ENCODE results near the gene ZFP69. TPM values are rescaled to one million over a fixed set of nuclear protein-coding genes. Genes with fewer than 3 reads are reported as not detected.

The ZFP69 gene
- total RNA-seq, 1 donor = 4.7 TPM

DNA sequence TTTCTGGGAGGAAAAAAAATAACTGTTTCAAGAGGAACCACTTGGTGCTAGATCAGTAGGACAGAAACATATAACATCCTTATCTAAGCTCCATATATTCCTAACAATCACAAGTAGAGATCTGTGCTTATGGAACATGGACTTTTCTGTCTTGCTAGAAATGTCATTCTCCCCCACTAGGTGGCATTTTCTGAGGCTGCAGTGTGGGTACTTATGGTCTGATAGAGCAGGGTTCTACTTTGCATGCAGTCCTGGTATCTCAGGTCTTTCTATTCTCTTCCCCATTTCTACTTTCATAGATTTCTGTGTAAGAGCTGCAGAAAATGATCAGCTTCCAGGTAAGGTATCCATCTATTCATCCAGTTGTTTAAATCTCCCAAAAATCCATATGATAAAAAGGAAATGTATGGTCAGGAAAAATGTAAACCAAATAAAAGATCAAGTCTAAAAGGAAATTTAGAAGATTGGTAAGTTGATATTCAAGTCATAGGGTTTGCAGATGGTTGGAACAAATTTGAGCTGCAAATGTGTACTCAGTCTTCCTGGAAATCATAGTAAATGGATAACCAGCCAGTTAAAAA, 55.8 kb downstream of the ZFP69 start:
- peak; percentile 48 for DNase-seq (ENCODE audit: low read depth)
- TF ChIP-seq, protein P1, sequence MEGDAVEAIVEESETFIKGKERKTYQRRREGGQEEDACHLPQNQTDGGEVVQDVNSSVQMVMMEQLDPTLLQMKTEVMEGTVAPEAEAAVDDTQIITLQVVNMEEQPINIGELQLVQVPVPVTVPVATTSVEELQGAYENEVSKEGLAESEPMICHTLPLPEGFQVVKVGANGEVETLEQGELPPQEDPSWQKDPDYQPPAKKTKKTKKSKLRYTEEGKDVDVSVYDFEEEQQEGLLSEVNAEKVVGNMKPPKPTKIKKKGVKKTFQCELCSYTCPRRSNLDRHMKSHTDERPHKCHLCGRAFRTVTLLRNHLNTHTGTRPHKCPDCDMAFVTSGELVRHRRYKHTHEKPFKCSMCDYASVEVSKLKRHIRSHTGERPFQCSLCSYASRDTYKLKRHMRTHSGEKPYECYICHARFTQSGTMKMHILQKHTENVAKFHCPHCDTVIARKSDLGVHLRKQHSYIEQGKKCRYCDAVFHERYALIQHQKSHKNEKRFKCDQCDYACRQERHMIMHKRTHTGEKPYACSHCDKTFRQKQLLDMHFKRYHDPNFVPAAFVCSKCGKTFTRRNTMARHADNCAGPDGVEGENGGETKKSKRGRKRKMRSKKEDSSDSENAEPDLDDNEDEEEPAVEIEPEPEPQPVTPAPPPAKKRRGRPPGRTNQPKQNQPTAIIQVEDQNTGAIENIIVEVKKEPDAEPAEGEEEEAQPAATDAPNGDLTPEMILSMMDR (IDR thresholded peaks at IDR 0.05; ENCODE audit: insufficient read depth, low read depth, low read length) = peak; percentile 79
- no peak overlapping the region for H3K4me3 ChIP-seq (ENCODE audit: low read depth, low read length)

DNA sequence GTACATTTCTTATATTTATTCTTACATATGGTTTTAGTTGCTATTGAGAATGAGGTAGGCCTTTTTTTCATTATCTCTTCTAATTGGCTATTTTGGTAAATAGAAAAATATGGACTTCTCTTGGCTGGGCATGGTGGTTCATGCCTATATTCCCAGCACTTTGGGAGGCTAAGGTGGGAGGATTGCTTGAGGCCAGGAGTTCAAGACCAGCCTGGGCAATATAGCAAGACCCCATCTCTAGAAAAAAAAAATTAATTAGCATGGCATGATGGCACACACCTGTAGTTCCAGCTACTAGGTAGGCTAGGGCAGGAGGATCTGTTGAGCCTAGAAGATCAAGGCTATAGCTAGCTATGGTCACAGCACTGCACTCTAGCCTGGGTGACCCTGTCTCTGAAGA, 57.5 kb downstream of the ZFP69 start:
- DNase-seq (ENCODE audit: low read depth) = no peak
- no peak overlapping the region for H3K4me3 ChIP-seq (ENCODE audit: low read depth, low read length)
- TF ChIP-seq, protein P1 (IDR thresholded peaks at IDR 0.05; ENCODE audit: insufficient read depth, low read depth, low read length) = no peak

DNA sequence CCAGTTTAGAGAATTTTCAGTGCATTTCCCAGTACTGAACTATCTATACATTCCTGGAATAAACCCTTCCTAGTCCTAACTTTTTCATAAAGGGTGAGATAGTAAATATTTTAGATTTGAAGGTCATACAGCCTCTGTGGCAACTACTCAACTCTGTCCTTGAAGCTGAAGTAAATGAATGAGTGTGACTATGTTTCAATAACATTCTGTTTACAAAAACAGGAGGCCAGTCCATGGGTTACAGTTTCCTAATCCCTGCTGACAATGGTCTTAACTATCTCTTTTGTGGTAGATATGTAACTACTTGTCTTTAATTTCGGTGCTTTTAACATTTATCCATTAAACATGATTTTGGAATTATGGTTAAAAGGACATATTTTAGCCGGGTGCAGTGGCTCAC, 58.6 kb downstream of the ZFP69 start:
- TF ChIP-seq, protein P1 (IDR thresholded peaks at IDR 0.05; ENCODE audit: insufficient read depth, low read depth, low read length) = no peak
- H3K4me3 ChIP-seq (ENCODE audit: low read depth, low read length) = no peak overlapping the region
- DNase-seq (ENCODE audit: low read depth) = peak; percentile 10

DNA sequence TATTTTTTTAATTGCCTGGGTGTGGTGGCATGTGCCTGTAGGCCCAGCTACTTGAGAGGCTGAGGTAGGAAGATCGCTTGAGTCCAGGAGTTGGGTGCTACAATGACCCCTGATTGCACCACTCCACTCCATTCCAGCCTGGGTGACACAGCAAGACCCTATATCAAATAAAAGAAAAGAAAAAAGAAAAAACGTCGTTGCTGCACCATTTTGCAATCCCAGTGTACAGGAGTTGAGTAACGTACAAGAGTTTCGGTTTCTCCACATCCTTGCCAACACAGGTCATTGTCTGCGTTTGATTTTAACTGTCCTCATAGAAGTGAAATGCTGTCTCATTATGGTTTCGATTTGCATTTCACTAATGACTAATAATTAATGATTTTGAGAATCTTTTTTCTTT, 62.2 kb downstream of the ZFP69 start:
- DNase-seq (ENCODE audit: low read depth) = no peak
- no peak overlapping the region for H3K4me3 ChIP-seq (ENCODE audit: low read depth, low read length)
- TF ChIP-seq, protein P1 (IDR thresholded peaks at IDR 0.05; ENCODE audit: insufficient read depth, low read depth, low read length) = no peak

Other genes with a start within 250 kb of the ZFP69 start
- gene TMCO2, start 229.4 kb upstream of the ZFP69 start, total RNA-seq = not detected in 2 replicates
- 74.4 and 110 TPM in 2 replicates for gene ZMPSTE24, start 219.1 kb upstream of the ZFP69 start, total RNA-seq
- 0.86 and 1.3 TPM in 2 replicates for gene COL9A2, start 160.0 kb upstream of the ZFP69 start, total RNA-seq
- gene SMAP2, start 103.6 kb upstream of the ZFP69 start, total RNA-seq = 15.8 and 19.4 TPM in 2 replicates
- gene ZFP69B, start 26.8 kb upstream of the ZFP69 start, total RNA-seq = 3.9 and 5.8 TPM in 2 replicates
- 8.2 and 10.6 TPM in 2 replicates for gene EXO5, start 31.5 kb downstream of the ZFP69 start, total RNA-seq
- gene ZNF684, start 54.3 kb downstream of the ZFP69 start, total RNA-seq = 2.9 and 3.5 TPM in 2 replicates
- 0.32 and 0.86 TPM in 2 replicates for gene RIMS3, start 188.4 kb downstream of the ZFP69 start, total RNA-seq
- 19.0 TPM in 2 replicates for gene NFYC, start 214.4 kb downstream of the ZFP69 start, total RNA-seq

Data from fibroblast of villous mesenchyme (primary cell).